Karpas-422 (cell line): ENCODE results near the gene FCN2. TPM values are rescaled to one million over a fixed set of nuclear protein-coding genes. Genes with fewer than 3 reads are reported as not detected.

Experiments
- DNase-seq: peaks from one replicate; pipeline ENCODE4 v3.0.0-alpha.2; 2015
- H2AFZ ChIP-seq: fragments of 200-600 bp; sonication (generic); 2 replicates; pipeline ENCODE4 v1.6.1; 2014; ENCODE audit warnings: antibody characterized with exemption, low read length, mixed read lengths
- H3K27ac ChIP-seq: fragments of 200-600 bp; sonication (generic); 2 replicates; pipeline ENCODE4 v1.5.1; 2014; ENCODE audit warnings: mild to moderate bottlenecking, low read length, moderate library complexity
- H3K27me3 ChIP-seq: fragments of 200-600 bp; sonication (generic); 2 replicates; pipeline ENCODE4 v1.6.1; 2014; ENCODE audit warnings: low read length, mixed read lengths
- H3K36me3 ChIP-seq: fragments of 200-600 bp; sonication (generic); 2 replicates; pipeline ENCODE4 v1.6.1; 2014; ENCODE audit warnings: low read length, mixed read lengths; ENCODE audit not compliant: insufficient read depth
- H3K4me1 ChIP-seq: fragments of 200-600 bp; sonication (generic); 2 replicates; pipeline ENCODE4 v1.6.1; 2014; ENCODE audit warnings: mild to moderate bottlenecking, low read length, mixed read lengths
- H3K4me2 ChIP-seq: fragments of 200-600 bp; sonication (generic); 2 replicates; pipeline ENCODE4 v1.6.1; 2014; ENCODE audit warnings: low read length, low read depth, mild to moderate bottlenecking; ENCODE audit not compliant: poor library complexity, severe bottlenecking
- H3K4me3 ChIP-seq: fragments of 200-600 bp; sonication (generic); 2 replicates; pipeline ENCODE4 v1.5.1; 2014; ENCODE audit warnings: mild to moderate bottlenecking, antibody characterized with exemption, low read length, mixed read lengths
- H3K79me2 ChIP-seq: fragments of 200-600 bp; sonication (generic); 2 replicates; pipeline ENCODE4 v1.6.1; 2014; ENCODE audit warnings: mild to moderate bottlenecking, low read length, mixed read lengths
- H3K9ac ChIP-seq: fragments of 200-600 bp; sonication (generic); 2 replicates; pipeline ENCODE4 v1.6.0; 2014; ENCODE audit warnings: low read length
- H3K9me2 ChIP-seq: fragments of 200-600 bp; sonication (generic), shearing (Covaris generic); replicated peaks from 2 replicates; pipeline ENCODE4 v1.6.0; 2014; ENCODE audit warnings: mild to moderate bottlenecking, low read length, moderate library complexity; ENCODE audit not compliant: insufficient read depth
- H3K9me3 ChIP-seq: fragments of 300-700, 200-600 bp; sonication (generic); 2 replicates; pipeline ENCODE4 v1.6.1; 2014; ENCODE audit warnings: low read length, mixed read lengths
- H4K20me1 ChIP-seq: fragments of 200-600 bp; sonication (generic); 2 replicates; pipeline ENCODE4 v1.6.1; 2014; ENCODE audit warnings: mild to moderate bottlenecking, antibody characterized with exemption, low read length, low read depth; ENCODE audit not compliant: insufficient read depth
- total RNA-seq: library from RNA; depleted of rRNA; stranded (reverse); fragments of >200 nt; shearing (Covaris generic); gene quantifications from 2 replicates; pipeline ENCODE4 v1.2.3, GENCODE V29; 2014; ENCODE audit warnings: low replicate concordance

Gene FCN2
- total RNA-seq, 1 experiment from 2014 or later = not detected

DNA sequence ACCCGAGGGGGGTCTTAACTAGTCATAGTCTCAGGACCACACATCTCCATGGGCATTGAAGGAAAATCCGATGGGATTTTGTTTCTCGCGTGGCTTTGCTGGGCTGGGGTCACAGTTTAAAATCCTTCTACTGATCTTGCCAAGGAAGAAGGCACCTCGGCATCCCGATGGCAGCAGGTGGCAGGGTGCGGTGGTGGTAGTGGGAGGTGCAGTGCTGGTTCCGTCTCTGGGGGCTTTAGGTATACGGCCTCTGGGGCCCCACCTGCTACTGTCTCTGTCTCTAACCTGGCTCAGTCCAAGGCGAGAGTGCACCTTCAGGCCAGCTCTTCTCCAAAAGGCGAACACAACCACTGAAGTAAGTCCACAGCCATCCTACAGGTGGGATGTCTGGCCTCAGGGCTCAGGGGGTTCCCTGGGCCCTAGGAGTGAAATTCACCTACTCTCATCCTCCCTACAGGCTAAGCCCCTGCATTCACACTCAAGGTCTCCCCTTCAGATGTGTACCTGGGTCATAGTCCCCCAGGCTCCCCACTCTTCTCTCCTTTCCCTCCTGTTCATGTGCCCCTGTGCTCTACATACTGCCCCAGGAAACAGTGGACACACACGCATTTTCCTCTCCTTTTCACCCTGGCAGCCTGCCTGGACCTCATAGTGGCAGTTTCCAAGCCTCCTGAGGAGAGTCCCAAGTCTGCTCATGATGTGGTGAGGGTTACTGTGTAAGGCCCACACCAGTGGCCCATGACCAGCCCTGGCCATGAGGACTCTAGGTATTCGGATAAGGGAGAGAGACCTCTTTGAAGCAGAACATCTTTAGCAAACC, 736 bp upstream of the FCN2 start:
- H4K20me1 ChIP-seq = no peaks in the 10 kb centered on the region
- no peaks in the 10 kb centered on the region for H3K79me2 ChIP-seq
- no peak overlapping the region for H3K4me3 ChIP-seq
- no peak overlapping the region for H3K4me2 ChIP-seq
- H3K36me3 ChIP-seq = no peaks in the 10 kb centered on the region
- no peaks in the 10 kb centered on the region for H3K4me1 ChIP-seq
- H3K9me3 ChIP-seq = no peaks in the 10 kb centered on the region
- peaks cover 4% of the 10 kb centered on the region for H3K9me2 ChIP-seq
- H2AFZ ChIP-seq = no peak overlapping the region
- H3K27me3 ChIP-seq = no peaks in the 10 kb centered on the region
- DNase-seq = no peak
- H3K9ac ChIP-seq = no peak overlapping the region
- no peak overlapping the region for H3K27ac ChIP-seq

DNA sequence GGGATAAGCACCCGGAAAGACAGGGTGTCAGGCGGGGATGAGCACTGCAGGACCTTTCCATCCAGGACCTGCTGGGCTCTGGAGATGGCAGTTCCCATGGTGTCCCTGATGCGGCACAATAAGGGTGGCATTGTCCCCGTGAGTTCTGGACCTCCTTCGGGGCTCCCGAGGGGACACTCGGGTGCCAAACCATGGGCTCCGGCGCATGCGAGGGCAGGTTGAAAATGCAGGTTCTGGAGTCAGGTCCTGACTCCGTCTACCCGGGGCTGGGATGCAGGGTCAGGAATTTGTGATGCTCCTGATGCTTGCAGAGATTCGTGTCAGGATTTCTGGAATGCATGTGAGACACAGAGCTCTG, 682 bp downstream of the FCN2 start:
- Histone ChIP-seq H3K27ac (no peak overlapping the region), H4K20me1 (no peaks in the 10 kb centered on the region), H3K79me2 (no peaks in the 10 kb centered on the region), H3K27me3 (no peaks in the 10 kb centered on the region), H2AFZ (no peak overlapping the region), H3K9me3 (no peaks in the 10 kb centered on the region), H3K9ac (no peak overlapping the region), H3K4me1 (no peaks in the 10 kb centered on the region), H3K4me3 (no peak overlapping the region), H3K36me3 (no peaks in the 10 kb centered on the region), H3K9me2 (no peaks in the 10 kb centered on the region), H3K4me2 (no peak overlapping the region)
- DNase-seq = no peak

DNA sequence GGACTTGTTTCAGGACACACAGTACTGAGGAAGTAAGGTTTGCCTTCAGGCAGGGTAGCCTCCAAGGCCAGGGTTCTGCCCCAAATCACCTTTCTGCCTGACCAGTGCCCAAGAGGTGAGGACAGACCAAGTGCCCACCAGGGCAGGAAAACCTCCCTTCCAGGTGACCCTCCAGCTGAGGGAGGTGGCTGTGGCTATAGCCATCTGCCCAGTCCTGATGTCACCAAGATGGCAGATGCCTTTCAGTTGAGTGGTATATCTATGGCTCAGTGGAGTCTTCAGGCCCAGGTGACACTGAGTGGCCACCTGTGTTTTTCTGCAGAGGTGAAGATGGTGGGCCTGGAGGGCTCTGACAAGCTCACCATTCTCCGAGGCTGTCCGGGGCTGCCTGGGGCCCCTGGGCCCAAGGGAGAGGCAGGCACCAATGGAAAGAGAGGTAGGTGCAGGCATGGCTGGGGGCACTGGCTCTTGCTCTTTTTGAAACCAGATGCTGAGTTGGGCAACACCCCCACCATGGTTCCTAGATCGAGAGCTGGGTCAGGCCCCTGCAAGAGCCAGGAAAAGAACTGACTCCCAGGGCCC, 1.7 kb downstream of the FCN2 start:
- Histone ChIP-seq H3K4me1 (no peaks in the 10 kb centered on the region), H3K79me2 (no peaks in the 10 kb centered on the region), H3K9me3 (no peaks in the 10 kb centered on the region), H2AFZ (no peak overlapping the region), H3K9me2 (no peaks in the 10 kb centered on the region), H3K4me2 (no peak overlapping the region), H3K27ac (no peak overlapping the region), H3K9ac (no peak overlapping the region), H3K36me3 (no peaks in the 10 kb centered on the region), H4K20me1 (no peaks in the 10 kb centered on the region), H3K27me3 (no peaks in the 10 kb centered on the region), H3K4me3 (no peak overlapping the region)
- DNase-seq = no peak

DNA sequence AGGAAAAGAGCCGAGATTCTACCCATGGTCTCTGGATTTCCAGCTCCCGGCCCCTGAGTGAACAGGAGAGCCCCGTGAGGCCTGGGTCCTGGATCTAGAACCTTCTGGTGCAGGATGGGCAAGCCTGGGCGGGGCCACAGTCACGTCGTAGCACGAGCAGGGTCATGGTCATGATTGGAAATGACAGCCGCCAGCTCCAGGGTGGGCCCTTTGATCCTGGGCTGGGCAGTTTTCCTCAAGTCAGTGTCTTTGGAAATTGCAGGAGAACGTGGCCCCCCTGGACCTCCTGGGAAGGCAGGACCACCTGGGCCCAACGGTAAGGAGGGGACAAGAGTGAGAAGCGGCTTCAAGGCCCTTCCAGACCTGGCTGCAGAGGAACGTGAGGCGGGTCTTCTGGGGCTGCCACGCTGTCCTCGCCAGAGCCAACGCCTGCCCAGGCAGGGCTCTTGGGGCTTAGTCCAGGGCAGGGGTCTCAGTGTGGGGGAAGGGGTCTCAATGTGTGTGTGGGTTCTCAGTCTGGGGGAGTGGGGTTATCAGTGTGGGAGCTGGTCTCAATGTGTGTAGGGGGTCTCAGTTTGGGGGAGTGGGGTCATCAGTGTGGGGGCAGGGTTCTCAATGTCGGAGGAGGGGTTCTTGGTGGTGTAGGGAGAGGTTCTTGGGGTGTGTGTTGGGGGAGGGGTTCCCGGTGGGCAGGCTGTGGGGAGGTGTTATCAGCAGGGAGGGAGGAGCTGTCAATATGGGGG, 2.6 kb downstream of the FCN2 start:
- Histone ChIP-seq H3K4me1 (no peaks in the 10 kb centered on the region), H3K27ac (no peak overlapping the region), H4K20me1 (no peaks in the 10 kb centered on the region), H3K79me2 (no peaks in the 10 kb centered on the region), H3K4me3 (no peak overlapping the region), H3K9ac (no peak overlapping the region), H3K27me3 (no peaks in the 10 kb centered on the region), H3K9me3 (no peaks in the 10 kb centered on the region), H2AFZ (no peak overlapping the region), H3K4me2 (no peak overlapping the region), H3K9me2 (no peaks in the 10 kb centered on the region), H3K36me3 (no peaks in the 10 kb centered on the region)
- DNase-seq = no peak

DNA sequence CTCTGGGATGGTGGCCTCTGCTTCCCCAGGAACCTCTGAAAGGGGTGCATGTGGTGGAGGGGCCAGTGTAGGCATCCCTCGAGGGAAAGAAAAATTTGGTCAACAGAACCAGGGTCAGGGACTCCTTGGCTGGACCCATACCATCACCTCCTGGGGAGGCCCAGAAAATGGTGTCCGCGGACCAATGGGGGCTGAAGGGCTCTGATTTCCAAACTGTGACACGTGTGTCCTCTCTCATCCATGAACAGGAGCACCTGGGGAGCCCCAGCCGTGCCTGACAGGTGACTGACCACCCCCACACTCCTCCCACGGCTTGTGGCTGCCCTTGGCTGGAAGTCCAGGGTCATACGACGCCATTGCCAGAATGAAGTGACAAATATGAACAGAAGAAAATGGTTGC, 3.9 kb downstream of the FCN2 start:
- DNase-seq = no peak

DNA sequence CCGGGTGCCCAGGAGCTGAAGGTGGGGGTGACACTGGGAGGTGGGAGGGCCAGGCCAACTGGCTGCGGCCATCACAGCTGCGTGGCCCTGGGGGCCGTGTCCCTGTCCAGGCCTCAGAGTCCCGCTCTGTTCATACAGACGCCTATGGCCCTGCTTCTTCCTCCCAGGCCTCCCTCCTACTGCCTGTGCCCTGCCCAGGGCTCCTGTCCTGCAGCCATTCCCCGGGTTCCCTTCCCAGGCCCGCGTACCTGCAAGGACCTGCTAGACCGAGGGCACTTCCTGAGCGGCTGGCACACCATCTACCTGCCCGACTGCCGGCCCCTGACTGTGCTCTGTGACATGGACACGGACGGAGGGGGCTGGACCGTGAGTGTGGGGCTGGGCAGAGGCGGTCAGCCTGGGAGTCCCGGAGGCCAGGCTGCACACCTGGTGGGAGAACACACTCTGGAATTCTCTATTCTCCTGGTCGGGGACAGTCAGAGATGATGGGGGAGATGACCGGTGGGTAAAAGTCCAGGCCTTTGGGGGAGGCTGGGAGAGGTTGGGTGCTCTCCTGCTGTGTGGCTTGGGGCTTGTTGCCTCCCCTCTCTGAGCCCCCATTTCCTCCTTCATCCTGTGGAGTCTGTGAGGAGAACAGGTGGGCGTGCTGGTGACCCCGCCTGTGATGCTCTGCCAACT, 4.5 kb downstream of the FCN2 start:
- H3K27me3 ChIP-seq = no peaks in the 10 kb centered on the region
- H3K36me3 ChIP-seq = no peaks in the 10 kb centered on the region
- H3K4me3 ChIP-seq = no peak overlapping the region
- no peak overlapping the region for H3K4me2 ChIP-seq
- no peaks in the 10 kb centered on the region for H3K4me1 ChIP-seq
- H2AFZ ChIP-seq = no peak overlapping the region
- no peak overlapping the region for H3K9ac ChIP-seq
- no peak overlapping the region for H3K27ac ChIP-seq
- H3K79me2 ChIP-seq = no peaks in the 10 kb centered on the region
- no peaks in the 10 kb centered on the region for H3K9me3 ChIP-seq
- no peaks in the 10 kb centered on the region for H3K9me2 ChIP-seq
- DNase-seq = no peak
- no peaks in the 10 kb centered on the region for H4K20me1 ChIP-seq

More for the DNA sequence above, 3.9 kb downstream of the FCN2 start:
- no peak overlapping the region for H3K27ac ChIP-seq
- no peaks in the 10 kb centered on the region for H3K9me3 ChIP-seq
- no peaks in the 10 kb centered on the region for H4K20me1 ChIP-seq
- no peaks in the 10 kb centered on the region for H3K9me2 ChIP-seq
- H3K79me2 ChIP-seq = no peaks in the 10 kb centered on the region
- H3K36me3 ChIP-seq = no peaks in the 10 kb centered on the region
- H3K9ac ChIP-seq = no peak overlapping the region
- no peak overlapping the region for H3K4me2 ChIP-seq
- no peak overlapping the region for H3K4me3 ChIP-seq
- no peak overlapping the region for H2AFZ ChIP-seq
- no peaks in the 10 kb centered on the region for H3K4me1 ChIP-seq
- H3K27me3 ChIP-seq = no peaks in the 10 kb centered on the region

DNA sequence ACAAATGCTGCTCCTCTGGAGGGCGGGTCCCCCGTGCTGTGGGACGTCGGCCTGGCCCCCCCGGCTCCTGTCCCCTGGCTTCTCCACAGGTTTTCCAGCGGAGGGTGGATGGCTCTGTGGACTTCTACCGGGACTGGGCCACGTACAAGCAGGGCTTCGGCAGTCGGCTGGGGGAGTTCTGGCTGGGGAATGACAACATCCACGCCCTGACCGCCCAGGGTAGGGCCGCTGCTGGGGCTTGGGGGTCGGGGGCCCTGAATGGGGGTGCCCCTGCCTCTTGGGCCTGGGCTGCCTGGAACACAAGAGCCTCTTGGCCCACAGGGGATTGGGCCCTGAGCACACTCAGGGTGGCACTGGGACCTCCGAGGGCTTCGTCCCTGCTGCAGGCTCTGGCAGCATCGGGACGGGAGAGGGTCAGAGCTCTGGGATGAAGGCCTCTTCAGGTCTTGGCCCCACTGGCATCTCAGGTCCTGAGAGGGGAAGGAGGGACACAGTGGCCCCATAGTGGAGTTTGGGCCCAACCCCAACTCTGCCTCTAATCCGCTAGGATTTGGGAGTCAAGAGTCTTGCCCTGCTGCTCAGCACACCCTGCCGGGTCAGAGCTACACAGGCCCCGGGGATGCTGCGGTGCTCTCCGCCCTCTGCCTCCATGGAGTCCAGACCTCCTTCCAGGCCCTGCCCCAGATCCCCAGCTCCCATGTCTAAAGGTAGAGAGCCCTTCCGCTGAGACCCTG, 5.2 kb downstream of the FCN2 start:
- Histone ChIP-seq H4K20me1 (no peaks in the 10 kb centered on the region), H3K27me3 (no peaks in the 10 kb centered on the region), H3K9me3 (no peaks in the 10 kb centered on the region), H3K9ac (no peak overlapping the region), H3K4me2 (no peak overlapping the region), H3K9me2 (no peaks in the 10 kb centered on the region), H3K4me3 (no peak overlapping the region), H3K36me3 (no peaks in the 10 kb centered on the region), H3K27ac (no peak overlapping the region), H3K79me2 (no peaks in the 10 kb centered on the region), H2AFZ (no peak overlapping the region), H3K4me1 (no peaks in the 10 kb centered on the region)
- DNase-seq = no peak
